EH (cell line): ENCODE measurements around the gene ZMIZ1.
"Not testable (repeated sequence)": the region's sequence is repeated elsewhere in the genome, so short reads cannot be mapped to it uniquely, and the experiment has no call there.

Source experiments
- DNase-seq: peaks from one replicate; pipeline ENCODE4 v3.0.0-alpha.2; 2015; ENCODE audit warnings: low read depth

Gene ZMIZ1

DNA sequence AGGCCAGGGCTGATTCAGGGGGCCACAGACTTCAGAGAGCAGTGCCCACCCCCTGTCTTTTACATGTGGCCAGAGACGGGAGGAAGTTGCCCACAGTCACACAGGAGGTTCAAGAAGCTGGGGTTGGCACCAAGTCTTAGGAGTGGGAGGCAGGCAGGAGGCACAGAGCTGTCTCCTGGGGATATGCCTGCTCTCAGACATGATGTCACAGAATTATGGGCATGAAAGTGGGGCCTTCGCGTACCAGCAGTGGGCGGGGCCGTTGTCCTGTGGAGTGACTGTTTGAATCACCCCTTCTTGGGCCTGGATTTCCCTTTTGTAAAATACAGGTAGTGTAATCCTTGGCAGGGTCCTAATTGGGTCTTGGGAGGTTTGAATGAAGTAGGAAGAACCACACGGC, 197.3 kb downstream of the ZMIZ1 start:
- DNase-seq, result peak; percentile 36

DNA sequence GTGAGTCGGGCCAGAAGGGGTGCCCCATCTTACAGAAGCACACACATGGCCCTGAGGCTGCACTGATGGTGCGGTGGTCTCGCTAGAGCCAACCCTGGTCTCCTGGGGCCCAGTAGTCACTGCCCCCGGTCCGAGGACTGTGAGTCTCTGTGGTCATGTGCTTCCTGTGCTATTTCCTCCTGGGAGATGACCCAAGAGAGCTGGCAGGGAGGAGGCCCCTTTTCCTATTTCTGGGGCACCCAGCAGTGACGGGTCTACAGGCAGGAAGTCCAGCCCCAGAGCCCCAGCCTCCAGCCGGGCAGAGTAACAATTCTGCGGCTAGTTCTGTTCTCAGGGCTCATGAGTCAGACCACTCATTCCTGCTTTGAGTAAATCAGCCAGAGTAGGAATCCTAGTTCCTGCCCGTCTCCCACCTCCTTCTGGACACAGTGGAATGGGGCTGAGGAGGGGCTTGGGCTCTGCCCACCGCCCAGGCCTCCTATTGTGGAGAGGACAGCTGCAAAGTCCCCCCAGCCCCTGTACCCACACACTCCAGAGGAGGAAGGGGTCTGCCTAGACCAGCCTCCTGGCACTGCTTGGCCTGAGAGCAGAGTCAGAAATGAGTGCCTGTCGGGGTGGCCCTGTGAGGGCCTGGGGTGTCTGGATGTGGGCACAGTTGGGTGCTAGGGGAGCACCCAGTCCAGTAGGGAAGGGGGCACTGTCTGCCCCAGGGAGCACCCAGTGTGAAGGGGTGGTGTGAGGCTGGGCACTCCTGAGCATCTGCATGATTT, 198.0 kb downstream of the ZMIZ1 start:
- DNase-seq, result peak; percentile 98

DNA sequence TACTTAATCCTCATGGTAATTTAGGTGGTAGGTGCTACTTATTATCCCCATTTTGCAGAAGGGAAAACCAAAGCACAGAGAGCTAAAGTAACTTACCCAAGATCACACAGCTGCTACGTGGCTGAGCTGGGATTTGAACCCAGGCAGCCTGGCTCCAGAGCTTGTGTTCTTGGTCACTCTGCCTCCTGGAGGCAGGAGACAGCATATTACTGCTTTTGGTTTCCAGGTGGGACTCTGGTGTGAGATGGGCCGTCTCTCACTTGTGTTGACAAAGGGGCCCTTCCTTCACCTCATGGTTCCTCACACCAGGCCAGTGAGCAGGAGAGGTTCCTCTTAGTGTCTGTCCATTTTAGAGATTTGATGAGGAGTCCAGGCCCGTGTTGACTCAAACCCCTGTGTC, 198.7 kb downstream of the ZMIZ1 start:
- DNase-seq, result no peak

DNA sequence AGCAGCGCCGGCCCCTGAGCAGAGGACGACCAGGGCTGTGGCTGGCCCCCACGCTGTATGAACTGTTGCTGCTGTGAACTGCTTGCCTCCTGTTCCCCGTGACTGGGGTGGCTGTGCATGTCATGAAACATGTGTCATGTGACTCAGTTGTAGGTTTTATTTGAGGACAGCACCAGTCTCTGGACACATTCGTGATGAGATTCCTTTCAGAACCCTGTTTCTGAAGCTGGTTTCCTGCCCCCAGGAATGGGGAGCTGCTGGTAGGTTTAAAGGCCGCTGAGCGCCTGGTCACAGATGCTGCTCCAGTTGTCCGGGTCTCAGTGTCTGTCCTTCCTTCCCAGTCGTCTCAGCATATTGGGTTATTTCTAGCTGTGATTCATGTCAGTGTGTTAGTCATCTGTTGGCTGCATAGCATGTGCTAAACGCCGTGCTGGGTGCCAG, 199.4 kb downstream of the ZMIZ1 start:
- DNase-seq, result peak; percentile 84

DNA sequence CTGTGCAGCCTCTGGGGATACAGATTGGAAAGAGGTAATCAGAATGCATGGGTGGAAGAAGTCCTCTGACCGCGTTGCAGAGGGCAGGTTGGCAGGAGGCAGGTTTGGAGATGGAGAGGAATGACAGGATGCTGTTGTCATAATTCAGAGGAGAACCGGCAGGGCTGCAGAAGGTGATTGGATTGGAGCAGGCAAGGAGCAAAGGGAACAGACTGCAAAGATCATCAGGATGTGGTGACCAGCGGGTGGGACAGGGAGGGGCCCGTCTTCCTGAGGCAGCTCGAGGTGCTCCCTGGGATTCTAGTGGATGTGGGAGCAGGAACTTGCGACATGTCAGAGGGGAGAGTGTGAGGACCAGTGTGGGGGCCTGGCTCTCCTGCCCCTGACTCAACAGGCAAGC, 200.0 kb downstream of the ZMIZ1 start:
- DNase-seq, result peak; percentile 49

DNA sequence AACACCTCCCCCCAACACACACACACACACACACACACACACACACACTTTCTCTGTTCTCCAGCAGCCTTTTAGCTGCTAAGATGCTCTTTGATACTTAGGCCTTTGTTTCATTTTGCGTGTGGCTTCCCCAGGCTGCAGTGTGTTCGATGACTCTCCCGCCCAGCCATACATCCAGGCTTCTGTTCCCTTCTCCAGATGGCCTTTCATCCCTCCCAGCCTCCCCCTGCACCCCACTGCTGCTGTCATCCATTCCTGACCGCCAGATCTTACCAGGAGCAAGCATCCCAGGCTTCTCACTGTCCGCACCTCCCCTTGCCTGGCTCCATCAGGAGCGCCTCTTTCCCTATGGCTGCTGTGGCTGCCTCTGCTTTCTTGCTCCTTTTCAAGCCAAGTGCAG, 200.7 kb downstream of the ZMIZ1 start:
- no peak for DNase-seq

DNA sequence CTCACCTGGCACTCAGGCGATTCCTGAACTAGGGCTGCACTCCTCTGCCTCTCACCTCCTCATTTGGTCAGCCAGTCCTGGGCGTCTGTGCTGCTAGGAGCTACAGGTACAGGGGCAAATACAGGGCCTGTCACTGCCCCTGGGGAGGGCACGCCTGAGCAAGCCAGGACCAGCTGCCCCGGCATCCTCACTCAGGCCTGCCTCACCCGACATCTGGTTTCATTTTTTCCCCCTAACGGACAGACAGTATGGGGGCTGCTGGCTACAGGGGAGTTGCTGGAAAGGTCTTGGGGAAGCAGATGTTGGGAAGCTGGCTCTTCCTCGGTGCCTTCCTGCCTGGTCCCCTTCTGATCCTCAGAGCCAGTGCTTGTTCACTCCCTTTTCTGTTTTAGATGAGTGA, 201.2 kb downstream of the ZMIZ1 start:
- DNase-seq, result no peak

DNA sequence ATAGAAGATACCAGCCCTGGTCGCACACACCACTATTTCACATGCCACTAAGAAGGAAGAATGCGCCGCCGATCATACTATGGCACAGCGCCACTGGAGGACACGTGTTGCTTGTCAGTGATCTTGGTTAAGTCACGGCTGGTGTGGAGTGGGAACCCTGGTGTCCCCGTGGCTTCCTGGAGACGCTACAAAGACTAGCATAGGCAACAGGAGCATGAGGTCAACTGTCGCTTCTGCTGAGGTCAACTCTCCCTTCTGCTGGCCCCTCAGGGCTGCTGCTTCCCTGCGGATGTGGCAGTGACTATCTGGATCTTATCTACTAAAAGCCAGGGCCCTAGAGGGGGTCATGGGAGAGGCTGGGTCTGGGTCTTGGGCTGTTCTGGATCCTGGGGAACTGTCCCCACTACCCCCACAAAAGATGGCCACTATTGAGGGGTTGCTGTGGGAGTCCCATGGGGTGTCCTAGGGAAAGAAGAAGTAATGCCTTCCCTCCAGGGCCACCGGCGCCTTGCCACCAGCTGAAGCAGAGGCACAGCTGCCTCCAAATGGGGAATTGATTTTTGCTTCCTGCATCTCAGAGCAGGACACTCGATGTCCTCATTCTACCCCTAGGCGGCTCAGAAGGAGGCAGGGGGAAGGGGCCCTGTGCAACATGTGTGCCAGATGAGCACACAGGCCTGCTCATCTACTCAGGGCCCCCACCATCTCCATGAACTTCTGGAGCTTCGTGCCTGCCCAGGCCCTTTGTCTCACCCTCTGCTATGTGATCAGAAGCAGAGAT, 201.9 kb downstream of the ZMIZ1 start:
- DNase-seq, result no peak

DNA sequence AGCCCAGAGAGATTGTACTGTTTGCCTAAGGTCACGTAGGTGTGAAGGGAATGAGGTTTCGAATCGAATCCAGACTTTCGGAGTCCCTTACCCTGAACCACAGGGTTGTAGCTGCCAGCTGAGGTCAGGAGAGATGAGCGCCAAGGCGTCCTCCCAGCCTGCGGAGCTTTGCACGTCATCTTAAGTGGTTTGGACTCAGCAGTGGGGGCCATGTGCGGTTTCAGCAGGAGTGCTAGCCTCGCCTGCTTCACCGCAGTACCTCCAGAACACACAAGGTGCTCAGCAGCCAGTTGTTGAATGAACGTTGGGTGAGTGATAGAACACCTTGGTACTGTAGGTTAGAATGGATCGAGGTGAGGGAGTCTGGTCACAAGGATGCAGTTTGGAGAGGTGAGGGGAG, 203.6 kb downstream of the ZMIZ1 start:
- DNase-seq, result no peak

DNA sequence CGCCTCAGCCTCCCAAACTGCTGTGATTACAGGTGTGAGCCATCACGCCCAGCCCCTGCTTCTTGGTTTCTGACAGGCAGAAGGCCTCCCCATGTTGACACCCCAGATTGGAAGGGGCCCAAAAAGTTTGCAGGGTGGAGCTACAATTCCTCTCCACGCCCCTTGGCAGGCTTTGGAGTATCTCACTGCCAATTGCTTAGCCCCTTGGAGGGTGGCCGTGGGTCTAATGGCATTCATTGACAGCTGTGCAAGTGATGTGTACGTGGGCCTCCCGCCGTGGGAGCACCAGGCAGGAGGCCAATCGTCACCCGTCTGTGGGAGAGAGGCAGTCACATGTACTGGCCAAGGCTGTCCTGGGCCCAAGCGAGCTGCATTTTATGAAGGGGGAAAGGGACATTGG, 204.8 kb downstream of the ZMIZ1 start:
- DNase-seq, result no peak

DNA sequence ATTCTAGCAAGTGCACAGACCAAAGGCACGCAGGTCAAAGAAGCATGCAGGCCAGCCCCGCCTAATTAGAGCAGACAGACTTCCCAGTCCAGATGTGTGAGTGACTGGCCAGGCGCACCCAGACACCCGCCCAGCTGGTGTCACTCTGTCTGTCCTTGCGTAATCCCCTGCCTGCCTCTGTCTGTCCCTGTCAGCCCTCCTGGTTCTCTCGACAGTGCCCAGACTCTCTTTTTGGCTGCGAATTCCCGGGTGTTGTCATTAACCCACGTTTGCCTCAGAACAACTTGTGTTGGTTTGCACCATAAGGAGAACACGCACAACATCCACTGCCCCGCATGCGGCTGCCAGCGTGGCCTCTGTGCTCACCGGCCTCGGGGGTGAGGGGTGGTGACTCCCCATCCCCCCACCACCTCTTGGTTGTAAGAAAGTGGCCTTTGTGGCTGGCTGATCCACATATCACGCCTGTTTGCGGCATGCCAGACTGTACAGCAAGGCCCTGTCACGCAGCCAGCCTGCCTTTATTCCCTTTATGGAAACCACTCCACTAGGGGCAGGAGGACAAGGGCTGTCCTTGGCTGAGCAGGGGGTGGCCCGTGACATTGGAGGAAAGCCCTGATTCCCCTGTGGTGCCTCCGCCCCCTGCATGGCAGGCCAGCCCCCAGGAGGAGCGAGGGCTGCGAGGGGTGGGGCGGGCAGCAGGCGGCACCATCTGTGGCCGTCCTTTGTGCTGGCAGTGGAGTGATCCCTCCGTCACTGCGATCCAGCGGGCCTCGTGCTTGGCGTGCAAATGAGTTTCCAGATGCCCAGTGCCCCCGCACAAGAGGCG, 205.7 kb downstream of the ZMIZ1 start:
- peak; percentile 69 for DNase-seq

DNA sequence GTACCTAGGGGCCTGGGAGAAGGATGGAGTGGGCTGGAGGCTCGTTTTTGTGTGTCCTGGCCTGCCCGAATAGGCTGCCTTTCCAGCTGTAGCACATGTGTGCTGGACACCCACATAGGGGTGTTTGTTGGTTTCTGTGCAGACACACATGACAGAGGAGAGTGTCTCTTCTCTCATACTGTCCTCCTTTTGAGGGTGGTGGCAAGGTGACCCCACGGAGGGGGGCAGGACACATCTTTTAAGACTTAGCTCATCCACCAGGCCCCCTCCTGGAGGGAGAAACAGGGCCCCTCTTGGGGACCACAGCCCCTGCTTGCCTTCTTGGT, 206.3 kb downstream of the ZMIZ1 start:
- no peak for DNase-seq

DNA sequence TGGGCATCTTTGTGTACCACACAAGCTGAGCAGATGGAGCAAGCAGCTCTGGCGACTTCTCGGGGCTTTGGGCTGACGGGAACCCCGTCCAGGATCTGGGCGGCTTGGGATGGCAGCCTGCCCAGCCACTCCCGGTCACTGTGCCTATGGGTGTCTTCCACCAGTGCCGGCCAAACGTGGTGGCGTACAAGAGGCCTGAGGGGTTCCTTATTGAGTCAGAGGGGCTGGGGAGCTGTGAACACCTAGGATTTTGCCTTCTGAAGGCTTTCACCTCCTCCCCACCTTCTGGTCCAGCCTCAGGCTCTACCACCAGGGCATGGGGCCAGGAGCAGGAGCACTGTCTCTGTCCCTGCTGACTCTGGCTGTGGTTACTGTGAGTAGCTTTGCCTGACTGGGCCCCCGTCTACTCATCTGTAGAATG, 206.7 kb downstream of the ZMIZ1 start:
- DNase-seq, result peak; percentile 69

DNA sequence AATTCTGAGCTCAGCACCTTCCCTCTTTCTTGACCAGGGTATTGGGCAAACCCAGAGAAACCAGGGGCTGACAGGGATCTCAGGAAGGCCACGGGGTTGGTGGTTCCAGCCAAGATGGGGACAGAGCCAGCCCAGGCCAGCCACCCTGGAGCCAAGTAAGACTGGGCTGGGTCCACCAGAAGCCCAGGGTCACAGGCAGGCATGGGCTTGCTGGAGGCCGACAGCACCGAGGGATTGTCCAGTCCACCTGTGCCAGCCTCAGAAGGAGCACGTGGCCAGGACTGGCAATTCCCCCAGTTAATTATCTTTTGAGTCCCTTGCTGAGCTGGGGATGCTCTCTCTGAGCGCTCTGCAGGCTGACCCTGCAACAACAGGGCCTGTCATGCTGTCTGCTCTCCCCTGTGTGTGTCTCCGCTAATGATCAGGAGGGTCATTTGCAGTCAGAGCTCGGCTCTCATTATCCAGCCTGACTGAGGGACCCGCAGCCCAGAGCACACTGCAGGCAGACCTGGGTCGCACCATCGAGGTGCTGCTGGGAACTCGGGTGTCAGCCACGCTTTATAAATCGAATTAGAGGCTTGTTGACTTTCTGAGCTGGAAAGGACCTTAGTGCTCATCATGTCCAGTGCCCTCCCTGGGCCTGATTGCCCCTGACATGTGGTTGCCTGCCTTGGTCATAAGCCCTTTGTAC, 209.0 kb downstream of the ZMIZ1 start:
- DNase-seq, result no peak

DNA sequence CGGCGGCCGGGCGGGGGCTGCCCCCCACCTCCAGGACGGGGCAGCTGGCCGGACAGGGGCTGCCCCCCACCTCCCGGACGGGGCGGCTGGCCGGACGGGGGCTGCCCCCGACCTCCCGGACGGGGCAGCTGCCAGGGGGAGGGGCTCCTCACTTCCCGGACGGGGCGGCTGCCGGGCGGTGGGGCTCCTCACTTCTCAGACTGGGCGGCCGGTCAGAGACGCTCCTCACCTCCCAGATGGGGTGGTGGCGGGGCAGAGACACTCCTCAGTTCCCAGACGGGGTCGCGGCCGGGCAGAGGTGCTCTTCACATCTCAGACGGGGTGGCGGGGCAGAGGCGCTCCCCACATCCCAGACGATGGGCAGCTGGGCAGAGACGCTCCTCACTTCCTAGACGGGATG, 210.3 kb downstream of the ZMIZ1 start:
- not testable (repeated sequence) for DNase-seq

DNA sequence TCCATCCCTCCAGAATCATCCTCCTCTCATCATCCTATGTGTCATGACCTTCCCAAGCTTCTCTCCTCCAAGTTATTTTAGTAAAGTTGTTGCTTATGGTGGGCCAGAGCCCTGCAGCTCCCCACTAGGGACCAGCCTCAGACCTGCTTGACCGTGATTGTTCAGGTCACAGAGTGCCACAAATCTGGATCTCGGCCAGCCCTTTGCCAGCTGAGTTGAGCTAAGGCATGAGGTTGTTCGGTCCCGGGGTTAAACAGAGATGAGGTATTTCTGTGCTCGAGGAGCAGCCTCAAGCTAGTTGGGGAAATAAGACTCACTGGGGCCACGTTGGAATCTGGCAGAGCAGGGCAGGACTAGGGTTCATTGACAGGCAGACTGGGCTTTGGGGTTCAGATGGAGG, 212.2 kb downstream of the ZMIZ1 start:
- DNase-seq, result no peak

DNA sequence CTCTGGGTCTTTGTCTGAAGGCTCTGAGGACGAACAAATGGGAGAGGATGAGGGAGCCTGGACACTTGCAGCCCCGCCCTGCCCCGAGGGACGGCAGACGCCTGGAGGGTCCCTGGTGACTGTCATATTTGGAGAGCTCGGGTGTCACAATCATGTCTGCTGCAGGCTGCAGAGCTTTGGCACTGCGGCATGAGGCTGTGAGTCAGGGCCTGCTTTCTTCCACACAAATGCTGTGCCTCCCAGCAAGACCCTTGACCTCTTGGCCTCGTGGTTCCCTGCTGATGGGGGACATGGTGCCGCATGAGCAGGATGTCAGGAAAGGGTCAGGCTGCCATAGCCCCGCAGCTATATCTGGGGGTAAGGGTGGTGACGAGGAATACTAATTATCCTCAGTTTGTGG, 213.6 kb downstream of the ZMIZ1 start:
- peak; percentile 59 for DNase-seq

DNA sequence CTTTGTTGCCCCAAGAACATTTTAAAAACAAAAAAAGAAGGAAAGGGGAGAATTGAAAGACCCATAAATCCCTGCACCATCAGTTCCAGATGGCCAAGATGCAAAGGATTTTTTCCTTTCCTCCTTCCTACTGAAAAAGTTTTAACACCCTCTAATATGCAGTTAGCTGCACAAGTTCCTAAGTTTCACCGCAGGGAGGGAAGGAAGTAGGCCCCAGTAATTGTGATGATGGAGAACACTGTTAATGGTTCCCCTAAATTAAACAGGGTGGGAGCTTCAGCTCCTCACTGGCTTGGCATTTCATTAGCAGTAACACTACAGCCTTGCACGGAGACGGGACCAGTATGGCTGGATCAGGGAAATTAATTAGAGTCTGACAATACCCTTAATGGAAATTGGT, 214.8 kb downstream of the ZMIZ1 start:
- no peak for DNase-seq

DNA sequence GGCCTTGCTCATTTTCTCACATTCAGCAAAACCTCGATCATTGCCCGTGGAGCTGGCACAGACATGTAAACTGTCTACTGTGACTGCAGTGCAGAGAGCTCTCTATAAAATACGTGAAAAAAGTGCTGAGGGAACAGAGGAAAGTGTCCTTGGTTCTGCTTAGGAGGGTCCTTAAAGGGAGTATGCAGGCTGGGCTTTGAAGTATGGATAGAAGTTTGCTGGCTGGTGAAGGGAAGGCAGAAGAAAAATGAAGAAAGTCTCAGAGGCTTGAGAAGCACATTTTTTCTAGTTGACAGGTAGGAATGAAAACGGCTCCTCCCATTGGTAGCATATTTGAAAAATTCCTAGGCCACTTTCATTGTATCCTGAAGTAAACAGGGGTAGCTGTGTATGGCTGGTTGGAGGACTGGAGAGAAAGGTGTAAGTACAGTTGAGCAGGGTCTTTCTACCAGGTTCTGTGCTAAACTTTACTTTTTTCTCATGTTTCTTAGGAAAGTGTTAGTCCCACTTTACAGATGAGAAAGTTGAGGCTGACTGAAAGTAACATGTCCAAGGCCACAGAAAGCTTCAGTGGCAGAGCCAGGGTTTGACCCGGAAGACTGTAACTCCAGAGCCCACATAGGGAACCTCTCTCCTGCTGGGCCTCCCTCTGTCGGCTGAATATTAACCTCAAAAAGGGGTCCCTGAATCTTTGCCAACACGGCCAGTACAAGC, 215.5 kb downstream of the ZMIZ1 start:
- DNase-seq, result no peak

DNA sequence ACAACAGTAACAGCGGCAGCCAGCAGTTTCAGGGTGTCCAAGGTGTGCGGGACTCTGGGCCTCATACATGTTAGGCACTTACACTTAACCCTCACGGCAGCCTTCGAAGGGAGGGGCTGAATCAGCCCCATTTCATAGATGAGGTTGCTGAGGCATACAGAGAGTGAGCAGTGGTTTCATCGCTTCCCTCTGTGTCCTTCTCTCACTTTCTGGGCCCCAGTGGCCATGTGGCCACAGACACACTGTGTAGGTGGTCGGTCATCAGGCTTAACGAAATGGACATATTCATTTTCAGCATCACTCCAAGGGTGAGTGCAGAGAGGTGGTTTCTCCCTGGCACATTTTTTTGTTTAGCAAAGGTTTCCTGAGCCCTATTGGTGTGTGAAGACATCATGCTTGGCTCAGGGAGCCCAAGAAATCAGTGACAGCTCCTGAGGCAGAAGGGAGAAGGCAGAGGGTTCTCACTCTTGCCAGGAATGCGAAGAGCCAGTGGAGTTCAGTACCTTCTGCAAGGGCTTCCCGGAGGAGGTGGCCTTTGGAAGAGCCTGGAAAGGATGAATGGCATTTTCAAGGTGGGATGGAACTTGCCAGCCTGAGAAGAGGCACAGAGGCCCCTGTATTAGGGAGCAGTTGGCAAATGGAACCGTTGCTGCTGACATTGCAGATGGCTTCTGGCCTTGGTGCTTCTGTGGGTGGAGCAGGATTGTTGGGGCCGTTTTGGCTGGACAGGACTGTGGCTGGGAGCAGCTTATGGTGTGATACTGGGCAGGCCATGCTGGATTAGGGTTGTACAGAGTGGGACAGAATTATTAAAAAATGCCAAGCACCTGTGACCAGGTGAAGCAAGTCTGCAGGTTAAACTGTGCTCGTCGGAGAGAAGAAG, 216.8 kb downstream of the ZMIZ1 start:
- DNase-seq, result no peak
